ENCODE results near the gene SLC35E3.
A peak's percentile ranks its signal among the peaks of the same experiment; 100 is the strongest.
"Not testable (repeated sequence)": the region's sequence is repeated elsewhere in the genome, so short reads cannot be mapped to it uniquely, and the experiment has no call there.

The SLC35E3 gene

GRCh38 chr12:68794653-68795251 lies 48.8 kb downstream of the SLC35E3 start:
- no peaks in the 10 kb centered on the region for H3K4me1 Mint-ChIP-seq
- H3K9me3 Mint-ChIP-seq: no peaks in the 10 kb centered on the region
- H3K27ac Mint-ChIP-seq: no peak overlapping the region
- H3K4me3 Mint-ChIP-seq: no peak overlapping the region
- no peaks in the 10 kb centered on the region for H3K36me3 Mint-ChIP-seq
- ATAC-seq (replicated peaks): no peak
- no peak for DNase-seq
- no peaks in the 10 kb centered on the region for H3K27me3 Mint-ChIP-seq

- Mint-ChIP-seq H3K27me3 (no peaks in the 10 kb centered on the region), H3K9me3 (no peaks in the 10 kb centered on the region), H3K36me3 (no peaks in the 10 kb centered on the region), H3K4me1 (no peaks in the 10 kb centered on the region), H3K4me3 (no peak overlapping the region), H3K27ac (no peak overlapping the region)
- no peak for ATAC-seq (replicated peaks)
- no peak for DNase-seq
Measured at GRCh38 chr12:68796399-68796798, 50.4 kb downstream of the SLC35E3 start.

DNA sequence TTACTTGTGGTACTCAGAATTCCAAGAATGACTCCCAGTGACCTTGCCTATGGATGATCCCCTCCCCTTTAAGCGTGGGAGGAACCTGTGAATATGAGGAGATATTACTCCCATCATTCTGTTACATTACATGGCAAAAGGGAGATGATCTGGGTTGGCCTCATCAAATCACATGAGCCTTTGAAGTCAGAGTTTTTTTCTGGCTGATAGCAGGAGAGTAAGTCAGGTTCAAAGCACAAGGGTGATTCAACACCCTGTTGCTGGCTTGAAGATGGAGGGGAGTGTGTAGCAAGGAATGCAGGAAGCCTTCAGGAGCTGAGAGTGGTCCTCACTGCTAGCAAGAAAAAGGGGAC lies 52.9 kb downstream of the SLC35E3 start:
- no peaks in the 10 kb centered on the region for H3K9me3 Mint-ChIP-seq
- H3K4me3 Mint-ChIP-seq: no peak overlapping the region
- no peaks in the 10 kb centered on the region for H3K4me1 Mint-ChIP-seq
- no peaks in the 10 kb centered on the region for H3K36me3 Mint-ChIP-seq
- DNase-seq: no peak
- ATAC-seq (replicated peaks): no peak
- no peak overlapping the region for H3K27ac Mint-ChIP-seq
- no peaks in the 10 kb centered on the region for H3K27me3 Mint-ChIP-seq

GRCh38 chr12:68800294-68800693 lies 54.3 kb downstream of the SLC35E3 start:
- H3K36me3 Mint-ChIP-seq: no peaks in the 10 kb centered on the region
- H3K9me3 Mint-ChIP-seq: no peaks in the 10 kb centered on the region
- no peak overlapping the region for H3K4me3 Mint-ChIP-seq
- no peak overlapping the region for H3K27ac Mint-ChIP-seq
- H3K4me1 Mint-ChIP-seq: no peaks in the 10 kb centered on the region
- DNase-seq (no peak), ATAC-seq (replicated peaks) (no peak)
- no peaks in the 10 kb centered on the region for H3K27me3 Mint-ChIP-seq

- H3K9me3 Mint-ChIP-seq; DNase-seq; H3K27ac Mint-ChIP-seq; H3K4me1 Mint-ChIP-seq; H3K4me3 Mint-ChIP-seq; ATAC-seq (replicated peaks); H3K27me3 Mint-ChIP-seq; H3K36me3 Mint-ChIP-seq: not testable (repeated sequence)
Measured at GRCh38 chr12:68801124-68801523, 55.1 kb downstream of the SLC35E3 start.

GRCh38 chr12:68802372-68802745 lies 56.4 kb downstream of the SLC35E3 start:
- DNase-seq; H3K27ac Mint-ChIP-seq; H3K4me1 Mint-ChIP-seq; H3K9me3 Mint-ChIP-seq; H3K36me3 Mint-ChIP-seq; ATAC-seq (replicated peaks); H3K4me3 Mint-ChIP-seq; H3K27me3 Mint-ChIP-seq: not testable (repeated sequence)

DNA sequence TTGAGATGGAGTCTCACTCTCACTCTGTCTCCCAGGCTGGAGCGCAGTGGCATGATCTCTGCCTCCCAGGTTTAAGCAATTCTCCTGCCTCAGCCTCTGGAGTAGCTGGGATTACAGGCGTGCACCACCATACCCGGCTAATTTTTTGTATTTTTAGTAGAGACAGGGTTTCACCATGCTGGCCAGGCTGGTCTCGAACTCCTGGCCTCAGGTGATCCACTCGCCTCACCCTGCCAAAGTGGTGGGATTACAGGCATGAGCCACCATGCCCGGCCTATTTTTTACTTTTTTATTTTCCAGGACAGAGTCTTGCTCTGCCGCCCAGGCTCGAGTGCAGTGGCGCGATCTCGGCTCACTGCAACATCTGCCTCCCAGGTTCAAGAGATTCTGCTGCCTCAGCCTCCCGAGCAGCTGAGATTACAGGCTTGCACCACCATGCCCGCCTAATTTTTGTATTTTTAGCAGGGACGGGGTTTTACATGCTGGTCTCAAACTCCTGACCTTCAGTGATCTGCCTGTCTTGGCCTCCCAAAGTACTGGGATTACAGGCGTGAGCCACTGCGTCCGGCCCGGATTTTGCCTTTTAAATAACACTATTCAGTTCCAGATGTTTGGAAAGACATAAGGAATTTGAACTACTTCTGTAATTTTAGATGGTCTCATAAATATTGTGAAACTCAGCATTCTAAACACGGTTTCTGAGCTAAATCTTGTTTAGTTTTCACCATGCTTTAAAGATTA lies 57.1 kb downstream of the SLC35E3 start:
- DNase-seq; H3K9me3 Mint-ChIP-seq; H3K27me3 Mint-ChIP-seq; H3K36me3 Mint-ChIP-seq; H3K4me3 Mint-ChIP-seq; H3K4me1 Mint-ChIP-seq; H3K27ac Mint-ChIP-seq; ATAC-seq (replicated peaks): not testable (repeated sequence)

DNA sequence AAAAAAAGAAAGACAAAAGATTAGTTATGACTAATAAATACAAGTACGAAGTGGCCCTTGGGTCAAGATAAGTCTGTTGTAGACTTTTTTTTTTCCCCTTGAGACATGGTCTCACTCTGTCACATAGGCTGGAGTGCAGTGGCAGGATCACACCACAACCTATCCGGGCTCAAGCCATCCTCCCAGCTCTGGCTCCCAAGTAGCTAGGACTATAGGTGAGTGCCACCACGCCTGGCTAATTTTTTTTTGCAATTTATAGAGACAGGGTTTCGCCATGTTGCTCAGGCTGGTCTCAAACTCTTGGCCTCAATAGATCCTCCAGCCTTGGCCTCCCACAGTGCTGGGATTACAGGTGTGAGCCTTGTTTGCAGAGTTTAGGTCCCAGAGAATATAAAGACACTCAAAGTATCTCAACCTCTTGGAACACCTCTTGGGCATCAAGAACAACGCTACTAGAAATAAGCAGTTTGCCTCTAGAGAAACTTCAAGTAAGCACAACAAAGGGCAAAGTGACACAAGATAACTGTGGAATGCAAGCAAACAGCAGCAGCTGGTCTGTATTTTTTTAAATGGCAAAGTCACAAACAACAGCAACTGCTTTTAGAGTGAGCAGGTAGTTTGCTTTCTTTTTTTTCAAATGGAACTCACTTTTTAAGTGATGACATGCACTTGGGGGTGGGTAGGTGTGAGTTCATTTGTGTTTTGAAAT lies 58.1 kb downstream of the SLC35E3 start:
- ATAC-seq (replicated peaks) (no peak), DNase-seq (no peak)
- Mint-ChIP-seq H3K9me3 (no peaks in the 10 kb centered on the region), H3K36me3 (peaks cover 9 to 11% of the 10 kb centered on the region in 2 donors), H3K4me1 (peaks cover 2 to 10% of the 10 kb centered on the region in 2 donors), H3K27me3 (no peaks in the 10 kb centered on the region), H3K4me3 (no peak overlapping the region), H3K27ac (no peak overlapping the region)

DNA sequence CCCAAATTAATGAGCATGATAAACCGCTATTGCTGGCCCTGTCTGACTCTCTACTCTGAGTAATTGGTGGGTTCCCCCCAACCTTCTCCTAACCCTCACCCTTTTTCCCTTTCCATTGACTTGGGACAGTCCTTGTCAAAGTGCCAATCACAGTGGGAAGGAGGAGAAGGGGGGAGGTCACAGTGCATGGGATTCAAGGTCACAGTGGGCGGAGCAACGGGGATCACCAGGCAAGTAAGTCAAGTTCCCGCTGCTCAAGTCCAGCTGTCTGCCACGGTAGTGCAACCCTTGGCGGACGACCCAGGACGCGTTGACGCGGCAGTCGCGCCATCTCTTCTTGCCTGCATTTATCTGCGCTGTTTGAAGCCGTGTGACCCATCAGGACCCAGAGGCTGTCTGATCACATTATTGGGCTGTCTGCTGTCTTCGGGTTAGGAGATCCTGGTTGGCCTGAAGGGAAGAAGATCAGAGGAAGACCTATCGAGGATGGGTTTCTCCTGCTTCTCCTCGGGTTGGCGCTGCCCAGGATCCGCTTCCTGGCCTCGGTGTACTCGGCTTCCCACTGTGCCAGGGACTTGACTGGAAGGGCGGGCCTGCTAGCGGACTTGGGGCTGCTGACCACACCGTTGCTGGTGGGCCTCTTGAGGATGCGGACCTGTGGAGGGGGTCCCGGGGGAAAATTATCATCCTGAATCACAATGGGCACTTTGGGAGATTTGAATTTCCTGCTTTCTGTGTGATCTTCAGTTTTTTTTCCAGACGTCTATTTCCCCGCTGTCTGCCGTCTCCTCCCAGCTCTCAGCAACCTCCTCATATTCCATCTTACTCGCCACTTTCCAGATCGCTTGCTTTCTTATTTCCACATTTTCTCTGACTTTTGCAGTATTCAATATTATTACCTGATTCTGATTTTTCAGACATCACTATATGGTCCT lies 58.9 kb downstream of the SLC35E3 start:
- no peaks in the 10 kb centered on the region for H3K9me3 Mint-ChIP-seq
- no peak overlapping the region for H3K27ac Mint-ChIP-seq
- ATAC-seq (replicated peaks) (no peak), DNase-seq (no peak)
- H3K4me3 Mint-ChIP-seq: no peak overlapping the region
- peaks cover 13 to 15% of the 10 kb centered on the region in 2 donors for H3K36me3 Mint-ChIP-seq
- no peaks in the 10 kb centered on the region for H3K27me3 Mint-ChIP-seq
- peaks cover 2 to 10% of the 10 kb centered on the region in 2 donors for H3K4me1 Mint-ChIP-seq

DNA sequence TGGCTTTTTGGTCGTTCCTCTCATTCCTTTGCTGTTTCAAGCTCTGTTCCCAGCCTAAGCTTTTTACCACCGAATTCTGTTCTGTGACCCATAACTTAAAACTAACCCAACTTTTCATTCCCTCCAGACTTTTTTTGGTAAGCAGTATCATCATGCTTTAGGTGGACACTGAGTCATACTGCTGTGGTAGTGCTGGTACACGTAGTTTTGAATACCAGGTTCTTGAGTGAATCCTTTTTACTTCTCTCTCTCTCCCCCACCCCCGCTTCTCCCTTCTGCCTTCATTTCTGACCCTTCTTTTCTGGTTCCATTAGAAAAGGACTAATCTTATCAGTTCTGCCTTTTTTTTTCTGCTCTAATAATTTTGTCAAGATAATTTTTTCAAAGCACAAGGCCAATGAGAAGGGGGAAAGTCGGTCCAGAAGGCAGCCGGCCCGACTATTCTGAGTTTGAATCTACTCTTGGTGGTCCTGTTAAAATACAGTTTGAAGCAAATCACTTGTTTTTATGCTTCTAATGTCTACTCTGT lies 59.7 kb downstream of the SLC35E3 start:
- ATAC-seq (replicated peaks) (no peak), DNase-seq (no peak)
- Mint-ChIP-seq H3K36me3 (peaks cover 15 to 16% of the 10 kb centered on the region in 2 donors), H3K27me3 (no peaks in the 10 kb centered on the region), H3K9me3 (no peaks in the 10 kb centered on the region), H3K4me3 (no peak overlapping the region), H3K4me1 (peaks cover 3 to 13% of the 10 kb centered on the region in 2 donors), H3K27ac (no peak overlapping the region)

- peak overlapping the region; percentile 41 to 89 for H3K4me3 Mint-ChIP-seq
- no peak for ATAC-seq (replicated peaks)
- peaks cover 4 to 18% of the 10 kb centered on the region in 2 donors for H3K4me1 Mint-ChIP-seq
- H3K27me3 Mint-ChIP-seq: no peaks in the 10 kb centered on the region
- H3K9me3 Mint-ChIP-seq: no peaks in the 10 kb centered on the region
- peak overlapping the region; percentile 47 for H3K27ac Mint-ChIP-seq
- H3K36me3 Mint-ChIP-seq: peaks cover 19 to 21% of the 10 kb centered on the region in 2 donors
- no peak for DNase-seq
Measured at GRCh38 chr12:68806488-68807237, 60.7 kb downstream of the SLC35E3 start.

DNA sequence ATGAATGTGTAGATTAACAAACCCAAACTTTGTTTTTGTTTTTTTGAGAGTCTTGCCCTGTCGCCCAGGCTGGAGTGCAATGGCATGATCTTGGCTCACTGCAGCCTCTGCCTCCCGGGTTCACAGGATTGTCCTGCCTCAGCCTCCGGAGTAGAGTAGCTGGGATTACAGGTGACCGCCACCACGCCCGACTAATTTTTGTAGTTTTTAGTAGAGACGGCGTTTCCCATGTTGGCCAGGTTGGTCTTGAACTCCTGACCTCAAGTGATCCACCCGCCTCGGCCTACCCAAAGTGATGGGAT lies 61.2 kb downstream of the SLC35E3 start:
- not testable (repeated sequence) for ATAC-seq (replicated peaks); H3K27me3 Mint-ChIP-seq; H3K9me3 Mint-ChIP-seq; DNase-seq
- Mint-ChIP-seq H3K27ac (peak overlapping the region; percentile 99), H3K36me3 (peaks cover 20 to 21% of the 10 kb centered on the region in 2 donors), H3K4me1 (peaks cover 4 to 20% of the 10 kb centered on the region in 2 donors), H3K4me3 (peak overlapping the region; percentile 89 to 98)

DNA sequence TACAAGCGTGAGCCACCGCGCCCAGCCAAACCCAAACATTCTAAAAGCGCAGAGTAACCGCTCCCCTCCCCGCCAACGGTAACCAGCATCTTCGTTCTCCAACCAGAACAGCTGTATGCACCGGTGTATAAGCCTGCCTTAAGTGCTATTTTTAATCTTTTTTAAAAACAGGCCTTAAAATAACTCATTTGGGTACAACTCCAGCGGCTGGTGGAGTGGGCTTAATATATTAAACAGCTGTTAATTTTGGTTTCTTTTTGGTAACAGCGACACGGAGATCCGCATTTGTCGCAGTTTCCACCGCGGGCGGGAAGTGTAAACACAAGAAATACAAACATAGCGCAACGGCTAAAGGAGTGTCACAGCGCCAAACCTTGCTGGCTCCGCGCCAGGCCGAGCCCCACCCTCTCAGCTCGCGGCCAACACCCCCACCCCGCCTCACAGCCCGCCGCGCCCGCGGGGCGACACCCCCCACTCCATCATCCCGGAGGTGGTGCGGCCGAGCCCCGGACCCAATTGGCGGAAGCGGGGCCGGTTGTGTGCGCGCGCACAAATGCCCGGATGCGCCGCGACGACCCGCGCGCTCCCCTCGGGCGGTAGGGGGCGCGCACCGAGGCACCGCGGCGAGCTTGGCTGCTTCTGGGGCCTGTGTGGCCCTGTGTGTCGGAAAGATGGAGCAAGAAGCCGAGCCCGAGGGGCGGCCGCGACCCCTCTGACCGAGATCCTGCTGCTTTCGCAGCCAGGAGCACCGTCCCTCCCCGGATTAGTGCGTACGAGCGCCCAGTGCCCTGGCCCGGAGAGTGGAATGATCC lies 61.8 kb downstream of the SLC35E3 start, which contains the start of gene MDM2:
Gene MDM2 (plus strand): TSS at position 602 of the 812 bp plus-strand sequence. CDS start 301 bp downstream, outside the sequence.
- Mint-ChIP-seq H3K27me3 (no peaks in the 10 kb centered on the region), H3K4me1 (peaks cover 4 to 25% of the 10 kb centered on the region in 2 donors), H3K27ac (peak within 1 kb of the TSS; percentile 99), H3K9me3 (no peaks in the 10 kb centered on the region), H3K36me3 (peaks cover 20 to 26% of the 10 kb centered on the region in 2 donors), H3K4me3 (peak within 1 kb of the TSS; percentile 89 to 98)
- ATAC-seq (replicated peaks): peak; percentile 83 to 87
- DNase-seq: peak; percentile 94
